ENCODE measurements around the gene G6PC3.
"Not testable (repeated sequence)": the region's sequence is repeated elsewhere in the genome, so short reads cannot be mapped to it uniquely, and the experiment has no call there.

The G6PC3 gene

DNA sequence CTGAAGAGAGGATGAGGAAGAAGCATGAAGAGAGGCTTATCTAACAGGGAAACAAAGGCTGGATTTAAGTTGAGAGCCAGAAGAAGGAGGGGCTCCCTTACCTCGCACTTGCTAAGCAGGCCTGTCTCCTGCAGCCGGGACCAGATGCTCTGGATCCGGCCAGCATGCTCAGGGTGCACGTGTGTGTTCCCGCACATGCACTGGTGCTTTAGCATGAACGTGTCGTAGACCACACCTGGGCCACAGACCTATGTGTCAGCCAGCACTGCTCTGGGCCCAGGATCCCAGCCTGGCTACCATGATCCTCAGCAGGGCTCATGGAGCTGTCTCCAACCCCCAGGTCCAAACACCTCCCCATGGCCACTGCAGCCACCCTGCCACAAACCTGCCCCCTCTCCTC is 14.4 kb downstream of the G6PC3 start:
- DNase-seq, result no peak

DNA sequence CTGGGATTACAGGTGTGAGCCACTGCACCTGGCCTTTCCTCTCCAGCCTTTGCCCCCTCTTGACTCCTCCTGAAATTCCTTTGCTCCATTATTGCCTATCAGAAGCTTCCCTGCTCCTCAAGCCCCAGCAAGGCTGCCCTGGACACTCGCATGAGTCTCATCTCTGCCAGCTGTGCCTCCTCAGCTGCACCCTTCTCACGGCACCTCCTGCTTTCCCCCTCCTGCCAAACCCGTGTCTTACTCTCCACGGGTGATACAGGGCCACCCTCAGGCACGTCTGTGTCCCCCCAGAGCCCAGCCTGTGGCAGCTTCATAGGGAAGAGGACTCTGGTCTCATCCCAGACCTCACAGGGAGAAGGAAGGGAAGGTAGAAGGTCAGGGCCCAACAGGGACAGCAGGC is 15.4 kb downstream of the G6PC3 start:
- no peak for DNase-seq

DNA sequence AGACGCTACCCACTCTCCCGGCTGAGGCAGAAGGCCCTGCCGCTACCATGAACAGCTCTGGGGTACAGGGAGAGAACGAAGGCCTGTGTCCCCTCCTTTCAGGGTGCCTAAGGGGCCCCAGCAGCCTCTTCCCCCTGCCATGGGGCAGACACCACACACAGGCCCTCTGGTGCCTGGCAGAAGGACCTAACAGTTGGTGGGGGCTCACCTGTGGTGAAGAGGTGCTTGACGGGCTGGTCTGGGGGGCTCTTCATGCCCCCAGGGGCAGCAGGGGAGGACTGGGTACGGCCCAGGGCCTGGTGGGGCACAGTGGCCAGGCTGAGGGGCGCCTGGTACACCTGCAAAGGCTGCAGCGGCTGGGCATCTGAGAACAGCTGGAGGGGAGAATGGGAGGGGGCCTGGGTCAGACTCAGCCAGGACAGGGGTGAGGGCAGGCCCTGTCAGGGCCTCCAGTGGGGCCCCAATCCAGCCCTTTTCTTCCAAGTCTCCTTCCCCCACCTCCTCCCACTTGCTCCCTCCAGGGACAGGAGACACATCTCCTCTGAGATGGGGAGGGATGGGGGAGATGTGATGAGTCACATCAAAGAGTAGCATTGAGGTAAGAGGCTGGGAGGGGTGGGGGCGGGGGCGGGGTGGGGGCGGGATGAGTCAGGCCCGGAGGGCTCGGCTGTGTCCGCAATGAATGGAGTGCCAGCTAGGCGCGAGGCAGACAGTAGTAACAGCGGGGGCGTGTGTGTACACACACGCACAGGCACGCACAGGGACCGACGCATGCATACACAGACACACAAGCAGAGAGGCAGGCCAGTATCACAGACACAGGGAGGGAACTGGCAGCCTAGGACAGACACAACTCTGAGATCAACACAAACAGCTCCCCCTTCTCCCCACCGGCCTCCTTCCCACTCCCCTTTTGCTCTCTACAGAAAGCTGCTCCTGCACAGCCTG is 16.1 kb downstream of the G6PC3 start:
- peak; percentile 39 for DNase-seq

DNA sequence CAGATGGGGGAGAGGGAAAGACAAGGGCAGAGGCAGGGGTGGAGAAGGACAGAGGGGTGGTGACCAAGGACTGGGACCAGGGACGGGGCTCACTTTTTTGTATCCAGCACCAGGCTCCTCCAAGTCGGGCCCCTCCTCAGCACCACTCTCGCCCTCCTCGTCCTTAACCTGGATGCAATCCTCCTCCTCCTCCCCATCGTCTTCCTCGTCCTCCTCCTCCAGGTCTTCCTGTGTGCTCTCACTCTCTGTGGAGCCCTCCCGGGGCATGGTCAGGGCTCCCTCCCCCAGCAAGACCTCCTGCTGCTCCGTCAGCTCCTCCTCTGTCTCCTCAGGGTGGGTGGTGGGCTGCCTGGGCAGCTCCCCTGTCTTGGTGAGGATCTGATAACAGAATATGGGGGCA is 16.8 kb downstream of the G6PC3 start:
- DNase-seq, result no peak

DNA sequence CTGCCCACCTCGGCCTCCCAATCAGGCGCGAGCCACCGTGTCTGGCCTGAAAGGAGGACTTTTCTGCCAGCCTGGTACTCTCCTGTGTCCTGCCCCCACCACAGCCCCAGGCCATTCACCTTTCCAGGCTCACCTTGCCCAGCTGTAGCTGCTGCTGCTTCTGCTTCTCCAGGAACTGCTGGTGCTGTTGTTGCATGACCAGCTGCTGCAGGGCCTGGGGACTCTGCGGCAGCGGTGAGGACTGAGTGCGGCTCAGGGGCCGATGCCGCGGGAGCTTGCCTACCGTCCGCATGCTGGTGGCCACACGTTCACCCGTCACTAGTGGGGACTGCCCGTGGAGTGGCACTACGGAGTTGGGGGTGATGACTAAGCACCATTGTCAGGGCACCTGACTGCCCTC is 17.7 kb downstream of the G6PC3 start:
- DNase-seq, result no peak

DNA sequence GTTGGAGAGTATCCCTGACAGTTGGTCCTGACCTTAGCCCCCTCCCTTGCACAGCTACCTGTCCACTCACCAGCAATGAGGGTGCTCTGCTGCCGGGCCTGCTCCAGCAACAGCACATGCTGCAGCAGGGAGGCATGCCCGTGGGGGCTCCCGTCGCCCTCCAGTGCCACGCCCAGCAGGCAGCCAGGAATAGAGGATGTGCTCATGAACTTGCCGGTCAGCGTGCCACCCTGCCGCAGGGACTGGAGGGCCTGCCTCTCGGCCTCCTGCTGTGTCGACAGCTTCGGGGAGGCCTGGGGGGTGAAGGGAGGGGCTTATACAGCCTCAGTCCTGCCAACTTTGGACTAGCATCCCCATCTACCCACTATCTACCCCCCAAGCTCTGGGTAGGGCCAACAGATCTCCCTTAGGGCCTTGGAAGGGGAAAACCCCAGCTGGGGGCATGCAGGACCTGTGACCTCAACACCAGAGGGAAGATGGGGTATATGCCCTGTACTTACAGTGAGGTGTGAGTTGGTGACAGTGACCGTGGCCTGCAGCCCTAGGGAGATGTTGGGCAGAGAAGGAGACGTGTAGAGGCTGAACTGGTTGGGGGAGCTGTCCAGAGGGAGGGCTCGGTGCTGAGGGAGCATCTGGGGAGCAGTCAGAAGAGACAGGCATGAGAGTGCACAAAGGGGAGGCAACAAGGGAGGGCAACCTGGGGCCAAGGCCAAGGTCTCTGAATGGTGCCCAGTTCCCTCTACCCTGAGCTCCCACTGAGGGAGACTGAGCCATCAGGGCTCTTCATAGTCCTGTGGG is 20.9 kb downstream of the G6PC3 start:
- no peak for DNase-seq

DNA sequence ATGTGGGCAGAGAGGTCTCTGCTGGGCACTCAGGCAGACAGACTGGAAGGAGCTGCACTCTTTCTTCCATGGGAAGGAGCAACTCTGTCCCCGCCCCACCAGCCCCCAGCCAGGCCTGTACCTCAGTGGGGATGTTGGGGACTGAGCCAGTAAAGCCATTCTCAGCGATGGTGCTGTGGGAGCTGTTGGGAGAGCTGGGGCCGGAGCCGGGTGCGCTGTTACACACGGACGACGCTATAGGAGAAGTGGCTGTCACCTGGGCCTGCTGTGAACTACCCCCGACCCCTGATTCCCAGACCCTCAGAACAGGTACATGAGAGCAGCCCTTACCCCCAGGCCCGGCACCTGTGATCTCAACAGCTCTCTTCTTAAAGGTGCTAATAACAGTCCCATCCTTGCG is 21.5 kb downstream of the G6PC3 start:
- DNase-seq, result no peak

DNA sequence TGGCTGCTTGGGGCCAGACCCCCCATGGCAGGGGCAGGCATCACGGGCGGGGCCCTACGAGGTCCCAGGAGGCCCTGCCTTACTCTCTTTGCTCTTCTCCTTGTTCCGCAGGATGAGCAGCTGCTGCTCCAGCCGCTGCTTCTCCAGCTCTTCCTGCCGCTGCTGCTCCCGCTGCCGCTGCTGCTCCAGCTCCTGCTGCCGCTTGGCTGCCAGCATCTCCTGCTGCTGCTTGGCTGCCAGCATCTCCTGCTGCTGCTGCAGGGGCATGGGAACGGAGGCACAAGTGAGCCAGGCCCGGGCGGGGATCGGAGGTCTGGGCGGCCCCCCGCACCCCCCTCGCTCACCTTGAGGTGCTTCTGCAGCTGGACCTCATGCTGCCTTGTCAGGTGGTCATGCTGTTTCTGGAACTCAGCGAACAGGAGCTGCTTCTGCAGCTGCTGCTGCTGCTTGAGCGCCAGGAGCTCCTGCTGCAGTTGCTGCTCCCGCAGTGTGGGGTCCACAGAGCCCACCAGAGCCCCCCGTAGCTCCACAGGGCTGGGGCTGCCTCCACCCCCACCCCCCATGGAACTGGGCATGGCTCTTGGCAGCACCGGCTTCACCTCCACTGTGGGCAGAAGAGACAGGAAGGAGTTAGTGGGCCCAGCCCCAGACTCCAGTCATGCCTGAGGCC is 22.8 kb downstream of the G6PC3 start:
- no peak for DNase-seq

DNA sequence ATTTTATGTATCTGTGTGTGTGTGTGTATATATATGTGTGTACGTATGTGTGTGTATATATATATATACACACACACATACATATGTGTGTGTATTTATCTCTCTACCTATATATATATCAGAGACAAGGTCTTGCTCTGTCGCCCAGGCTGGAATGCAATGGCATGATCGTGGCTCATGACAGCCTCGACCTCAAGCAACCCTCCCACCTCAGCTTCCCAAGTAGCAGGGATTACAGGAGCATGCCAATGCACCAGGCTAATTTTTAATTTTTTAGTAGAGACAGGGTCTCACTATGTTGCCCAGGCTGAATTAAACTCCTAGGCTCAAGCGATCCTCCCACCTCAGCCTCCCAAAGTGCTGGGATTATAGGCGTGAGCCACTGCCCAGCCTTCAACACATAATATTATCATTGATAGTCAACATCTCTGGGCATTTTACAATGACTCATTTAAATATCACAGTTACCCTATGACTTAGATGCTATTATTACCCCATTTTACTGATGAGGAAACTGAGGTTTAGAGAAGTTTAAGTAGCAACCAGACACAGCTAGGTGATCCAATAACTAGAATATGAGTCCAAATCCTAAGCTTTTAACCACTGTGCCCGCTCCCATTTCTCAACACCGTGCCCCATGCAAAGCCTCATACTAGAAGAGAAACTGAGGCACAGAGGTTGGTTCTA is 24.3 kb downstream of the G6PC3 start:
- DNase-seq, result no peak

DNA sequence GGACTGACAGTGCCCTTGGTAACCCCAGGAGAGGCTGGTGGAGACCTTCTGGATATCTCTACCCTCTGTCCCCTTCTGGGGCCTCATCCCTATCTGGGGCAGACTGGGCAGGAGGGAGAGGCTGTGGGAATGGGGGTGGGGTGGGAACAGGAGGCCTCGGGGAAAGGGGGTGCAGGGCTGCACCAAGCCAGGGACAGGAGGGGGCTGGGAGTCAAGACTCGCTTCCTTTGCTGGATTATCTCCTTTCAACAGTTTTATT is 24.8 kb downstream of the G6PC3 start:
- no peak for DNase-seq

DNA sequence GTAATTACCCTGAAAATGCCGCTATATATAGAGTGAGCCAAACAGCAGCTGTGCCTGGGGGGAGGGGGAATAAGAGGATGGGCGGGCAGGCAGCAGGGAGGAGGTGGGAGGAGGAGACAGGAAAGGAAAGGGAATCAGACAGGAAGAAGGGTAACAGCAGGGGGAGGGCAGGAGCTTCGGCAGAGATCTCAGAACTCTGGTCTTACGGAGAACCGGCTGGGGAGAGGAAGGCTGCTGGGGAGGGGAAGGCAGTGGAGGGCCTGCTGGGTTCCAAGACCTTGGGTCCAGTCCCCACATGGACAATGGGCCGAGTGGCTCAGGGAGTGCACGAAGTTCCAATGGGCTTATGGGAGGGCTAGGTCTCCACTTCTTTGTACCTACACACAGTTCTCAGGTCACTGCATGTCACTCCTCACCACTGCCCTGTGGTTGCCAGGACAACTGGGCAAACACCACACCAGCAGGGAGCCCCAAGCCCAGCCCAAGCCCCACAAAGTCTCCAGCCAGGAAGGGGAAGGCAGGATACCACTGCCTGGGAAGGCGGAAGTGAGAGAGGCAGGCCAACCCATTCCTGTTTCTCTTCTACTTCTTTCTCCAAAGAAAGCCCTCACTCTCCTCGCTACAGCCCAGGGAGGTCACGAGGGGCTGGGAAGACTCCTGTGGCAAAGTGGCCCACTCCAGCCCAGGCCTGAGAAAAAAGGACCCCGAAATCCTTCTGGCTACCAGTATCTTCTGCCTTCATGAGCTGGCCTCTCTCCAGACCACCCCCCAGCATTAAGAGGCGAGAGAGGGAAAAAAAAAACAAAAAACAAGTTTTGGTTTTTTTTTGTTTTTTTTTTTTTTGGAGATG is 25.3 kb downstream of the G6PC3 start:
- DNase-seq, result peak; percentile 83

DNA sequence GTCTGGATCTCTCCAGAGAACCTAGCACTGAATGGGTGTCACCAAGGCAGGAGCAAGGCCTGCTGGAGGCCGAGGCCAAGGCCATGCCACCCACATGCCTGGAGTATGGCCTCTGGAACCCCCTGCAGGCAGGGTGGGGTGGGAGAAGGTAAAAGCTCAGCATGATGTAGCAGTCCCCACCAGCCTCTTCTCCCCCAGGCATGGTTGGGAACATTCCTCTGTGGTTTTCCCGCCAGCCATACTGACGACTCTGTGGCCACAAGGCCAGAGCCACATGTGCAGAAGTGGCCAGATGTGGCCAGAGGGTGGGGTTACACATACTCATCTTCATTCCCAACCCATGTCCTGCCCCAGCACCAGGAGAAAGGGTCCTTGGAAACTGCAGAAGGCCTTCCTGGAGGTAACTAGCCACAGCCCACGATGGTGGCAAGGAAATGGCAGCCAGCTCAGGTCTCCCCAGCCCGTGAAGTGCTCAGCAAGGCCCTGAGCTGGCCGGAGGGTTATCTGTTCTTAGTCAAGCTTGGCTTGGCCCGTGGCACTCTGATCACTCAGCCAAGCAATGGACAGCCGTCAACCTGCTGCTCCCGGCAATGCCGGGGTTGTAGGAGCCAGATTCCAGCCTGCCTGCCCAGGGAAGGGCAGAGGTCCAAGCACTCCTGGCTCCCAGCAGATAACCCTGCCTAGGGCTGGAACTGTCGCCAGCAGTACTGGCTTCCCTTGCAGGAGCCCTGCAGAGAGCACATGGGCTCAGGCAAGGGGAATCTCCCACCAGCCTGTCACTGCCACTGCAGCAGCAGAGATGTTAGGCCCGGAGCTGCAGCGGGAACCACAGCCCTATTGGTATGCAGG is 26.8 kb downstream of the G6PC3 start:
- no peak for DNase-seq

DNA sequence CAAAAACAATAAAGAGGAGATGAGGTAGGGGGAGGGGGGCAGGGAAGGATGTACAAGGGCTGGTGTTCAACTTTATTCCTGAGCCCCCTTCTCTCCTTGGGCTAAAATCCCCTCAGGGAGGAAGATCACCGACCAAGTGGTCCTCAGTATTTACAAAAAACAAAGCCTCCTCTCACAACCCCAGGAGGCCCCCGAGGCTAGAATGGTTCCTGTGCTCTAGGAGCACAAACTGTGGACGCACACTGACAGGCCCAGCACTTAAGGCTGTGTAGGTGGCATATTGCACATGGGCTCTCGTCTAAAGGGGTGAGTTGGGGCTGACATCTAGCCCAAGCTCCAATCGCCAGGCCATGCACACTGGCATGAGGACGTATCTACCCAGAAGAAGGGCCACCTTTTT is 31.3 kb downstream of the G6PC3 start:
- not testable (repeated sequence) for DNase-seq

DNA sequence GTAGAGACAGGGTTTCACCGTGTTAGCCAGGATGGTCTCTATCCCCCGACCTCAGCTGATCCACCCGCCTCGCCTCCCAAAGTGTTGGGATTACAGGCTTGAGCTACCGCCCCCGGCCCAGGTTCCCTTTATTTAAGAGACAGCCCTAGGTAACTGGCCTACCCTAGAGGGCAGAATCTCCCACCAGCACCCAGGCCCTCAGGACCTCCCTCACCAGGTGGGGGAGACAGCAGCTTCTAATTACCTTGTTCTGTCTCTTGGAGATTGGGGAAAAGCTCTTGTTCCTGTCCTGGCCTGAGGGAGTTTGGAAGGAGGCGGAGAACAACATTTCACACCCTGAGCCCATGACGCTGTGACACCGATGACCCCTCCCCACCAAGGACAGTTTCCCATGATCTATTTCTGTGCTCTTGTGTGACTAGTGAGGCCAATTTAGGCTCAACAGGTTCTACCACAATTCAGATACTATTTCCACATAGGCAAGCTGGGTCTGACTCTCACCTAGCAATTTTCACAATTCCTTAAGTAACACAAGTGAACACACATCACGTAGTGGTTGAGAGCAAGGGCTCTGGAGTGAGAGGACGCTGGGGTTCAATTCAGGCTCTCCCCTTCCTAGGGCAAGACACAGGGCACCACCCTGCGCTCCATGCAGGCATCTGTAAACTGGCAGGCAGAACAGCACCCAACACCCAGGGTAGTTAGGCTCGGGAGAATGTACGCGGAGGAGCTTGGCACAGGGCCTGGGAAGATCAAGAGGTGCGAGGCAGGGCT is 32.5 kb downstream of the G6PC3 start:
- no peak for DNase-seq

DNA sequence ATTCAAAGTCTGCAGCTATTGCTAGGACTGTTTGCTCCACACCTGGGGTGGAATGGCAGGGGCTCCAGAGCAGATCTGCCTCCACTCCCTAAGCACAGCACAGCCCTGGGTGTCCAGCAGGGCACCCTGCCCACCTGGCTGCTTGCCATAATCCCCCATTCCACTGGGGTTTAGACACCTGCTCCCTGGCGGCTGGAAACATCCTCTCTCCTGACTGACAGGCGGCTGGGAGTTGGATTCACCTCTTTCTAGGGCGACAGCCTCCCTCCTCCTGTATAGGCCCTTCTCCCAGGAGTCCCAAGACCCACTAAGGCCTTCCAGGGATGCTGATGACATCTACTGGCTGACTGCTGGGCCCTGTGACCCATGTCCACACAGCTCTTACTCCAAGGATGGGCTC is 34.9 kb downstream of the G6PC3 start:
- DNase-seq, result no peak

DNA sequence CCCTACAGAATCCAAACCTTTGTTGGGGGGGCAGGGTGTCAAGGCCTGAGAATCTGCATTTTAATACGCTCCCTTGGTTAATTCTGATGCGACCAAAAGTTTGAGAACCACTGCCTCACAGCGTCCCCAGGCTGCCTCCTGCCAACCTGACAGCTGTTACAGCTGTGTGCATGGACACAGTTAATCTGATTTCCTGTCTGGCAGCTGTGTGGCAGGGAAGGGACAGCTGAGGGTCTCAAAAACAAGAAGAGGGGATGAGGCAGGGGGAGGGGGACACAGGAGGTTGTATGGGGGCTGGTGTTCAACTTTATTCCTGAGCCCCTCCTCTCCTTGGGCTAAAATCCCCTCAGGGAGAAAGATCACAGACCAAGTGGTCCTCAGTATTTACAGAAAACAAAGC is 35.4 kb downstream of the G6PC3 start:
- DNase-seq, result no peak

DNA sequence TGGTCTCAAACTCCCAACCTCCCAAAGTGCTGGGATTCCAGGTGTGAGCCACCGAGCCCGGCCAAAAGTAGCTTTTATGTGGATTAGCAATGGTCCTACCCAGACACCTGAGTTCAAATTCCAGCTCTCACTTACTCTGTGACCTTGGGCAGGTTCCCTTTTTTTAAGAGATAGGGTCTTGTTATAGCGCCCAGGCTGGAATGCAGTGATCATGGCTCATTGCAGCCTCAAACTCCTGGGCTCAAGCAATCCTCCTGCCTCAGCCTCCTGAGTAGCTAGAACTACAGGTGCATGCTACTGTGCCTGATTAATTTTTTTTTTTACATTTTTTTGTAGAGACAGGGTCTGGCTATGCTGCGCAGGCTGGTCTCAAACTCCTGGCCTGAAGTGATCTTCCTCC is 36.3 kb downstream of the G6PC3 start:
- no peak for DNase-seq

DNA sequence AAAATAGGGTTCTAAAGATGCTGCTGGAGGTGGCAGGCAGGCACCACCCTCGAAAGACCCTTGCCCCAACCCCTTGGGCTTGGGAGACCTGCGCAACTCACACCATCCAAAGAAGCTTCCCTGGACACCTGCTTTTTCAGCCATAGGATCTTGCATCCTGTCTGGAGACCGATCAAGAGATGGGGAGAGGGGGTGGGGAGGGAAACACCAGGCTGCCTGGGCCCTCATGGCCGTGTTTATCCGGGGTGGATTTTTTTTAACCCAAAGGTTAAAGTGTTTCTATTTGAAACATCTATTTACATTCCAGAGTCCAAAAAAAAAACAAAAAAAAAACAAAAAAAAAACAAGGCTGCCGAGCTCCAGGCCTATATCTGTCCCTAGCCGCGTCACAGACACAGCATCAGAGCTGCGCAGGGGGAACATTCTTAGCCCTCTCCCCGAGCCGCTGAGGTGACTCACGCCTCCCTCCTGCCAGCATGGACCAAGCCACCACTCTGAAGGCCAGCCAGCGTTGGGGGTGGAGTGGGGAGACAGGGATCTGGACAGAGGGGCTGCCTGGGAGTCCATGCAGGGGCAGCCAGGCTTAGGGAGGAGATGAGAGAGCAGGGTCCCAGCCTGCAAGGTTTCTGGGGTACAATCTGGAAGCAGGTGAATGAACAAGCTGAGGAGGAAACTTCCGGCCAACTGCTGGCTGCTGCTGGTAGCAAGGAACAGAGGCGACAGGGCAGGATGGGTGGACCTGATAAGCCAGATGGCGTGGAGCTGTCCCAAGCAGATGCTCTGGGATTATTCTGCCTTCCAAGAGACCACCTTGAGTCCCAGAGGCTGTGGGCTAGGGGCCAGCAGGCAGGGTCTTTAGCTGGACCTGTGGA is 38.1 kb downstream of the G6PC3 start:
- no peak for DNase-seq

DNA sequence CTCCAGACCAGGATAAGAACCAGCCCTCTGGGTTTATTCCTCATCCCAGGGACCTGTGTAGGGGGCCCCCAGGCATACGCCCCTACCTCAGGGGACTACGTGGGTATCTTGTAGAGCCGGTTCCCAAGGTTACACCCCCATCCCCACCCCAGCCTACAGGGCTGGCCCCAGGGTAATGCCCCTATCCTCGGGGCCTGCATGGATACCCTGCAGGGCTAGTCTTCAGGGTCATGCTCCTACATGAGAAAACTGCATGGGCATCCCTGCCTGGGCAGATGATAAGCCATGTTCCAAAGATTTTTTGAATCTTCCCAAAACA is 38.7 kb downstream of the G6PC3 start:
- DNase-seq, result no peak

Measured in DMS153 (cell line).